Measurements from ENCODE around the gene RNASEH1. TPM values are rescaled to one million over a fixed set of nuclear protein-coding genes. Genes with fewer than 3 reads are reported as not detected.

RNASEH1 gene
- total and polyA plus RNA-seq, 2 of the 8 experiments (the other 6 are each of a cell fraction or from before 2014, with no cell fraction given) = 11.7 to 42.7 TPM

DNA sequence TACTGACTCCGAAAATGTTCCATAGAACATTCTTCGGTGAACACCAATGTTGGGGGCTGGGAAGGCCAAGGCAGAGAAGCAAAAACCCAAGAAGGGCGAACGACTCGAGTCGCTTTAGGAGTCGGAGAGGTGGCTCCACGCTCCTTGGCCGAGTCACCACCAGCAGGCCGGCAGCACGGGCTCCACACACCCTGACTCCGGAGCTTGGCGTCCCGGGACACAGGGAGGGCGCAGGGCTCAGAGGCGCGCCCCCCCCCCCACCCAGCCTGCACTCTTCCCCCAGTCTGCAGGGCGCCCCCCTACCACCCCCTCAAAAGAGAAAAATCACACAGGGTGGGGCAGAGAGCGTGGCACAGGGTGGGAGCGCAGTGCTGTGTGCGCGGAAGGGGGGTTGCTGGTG is 31.3 kb downstream of the RNASEH1 start:
- Histone ChIP-seq H3K56ac (replicated peaks; ENCODE audit: insufficient read length, low read depth, low read length) (peak overlapping the region; percentile 100), H2BK20ac (ENCODE audit: low read length) (no peak overlapping the region), H2AFZ (ENCODE audit: low read length) (no peak overlapping the region), H3K23ac (ENCODE audit: insufficient read length) (no peak overlapping the region), H3K27me3 (replicated peaks in 1 of 4; ENCODE audit: control insufficient read depth in 3 of 4, extremely low read depth in 1 of 4, insufficient read depth in 3 of 4, low read length in 3 of 4) (no peaks in the 10 kb centered on the region), H3K18ac (ENCODE audit: extremely low read depth, low read length) (no peak overlapping the region), H3K23me2 (ENCODE audit: low read depth, low read length) (peaks cover 13% of the 10 kb centered on the region), H3K36me3 (ENCODE audit: control insufficient read depth in 2 of 4, insufficient read depth in 4 of 4, low read length in 3 of 4) (no peaks in the 10 kb centered on the region; a peak in 1 of 8 replicates), H4K8ac (ENCODE audit: extremely low read depth, insufficient read depth, low read length) (no peak overlapping the region), H4K5ac (ENCODE audit: insufficient read length, low read depth, low read length) (no peak overlapping the region), H3K79me2 (ENCODE audit: control insufficient read depth in 1 of 2, insufficient read depth in 2 of 2, low read length in 2 of 2) (peaks cover 0 to 7% of the 10 kb centered on the region in 2 experiments; a peak in 1 of 4 replicates), H3K4me3 (ENCODE audit: extremely low read depth in 1 of 4, insufficient read depth in 2 of 4, low read depth in 3 of 4, low read length in 4 of 4) (no peak overlapping the region), H3K14ac (ENCODE audit: insufficient read length) (no peak overlapping the region), H3K4me2 (ENCODE audit: insufficient read depth in 1 of 2, low read depth in 2 of 2, low read length in 2 of 2) (no peak overlapping the region), H2BK120ac (replicated peaks; ENCODE audit: low read depth, low read length) (no peak overlapping the region), H3K9me3 (ENCODE audit: insufficient read depth in 2 of 2, low read depth in 1 of 2, low read length in 1 of 2) (no peaks in the 10 kb centered on the region; a peak in 1 of 4 replicates), H3K79me1 (ENCODE audit: low read depth, low read length) (no peaks in the 10 kb centered on the region), H2AK5ac (ENCODE audit: low read depth, low read length) (peak overlapping the region; percentile 98; the same call in 1 of the 2 replicates), H4K20me1 (replicated peaks in 1 of 2; ENCODE audit: control insufficient read depth in 1 of 2, insufficient read depth in 2 of 2, low read length in 2 of 2) (peaks cover 0 to 9% of the 10 kb centered on the region in 2 experiments), H2BK5ac (ENCODE audit: low read depth, low read length) (no peak overlapping the region; the same call in 1 of the 2 replicates), H3K9ac (replicated peaks in 1 of 4; ENCODE audit: extremely low read depth in 1 of 4, low read depth in 3 of 4, low read length in 3 of 4) (no peak overlapping the region), H3K4ac (replicated peaks; ENCODE audit: insufficient read length, low read depth, low read length) (no peak overlapping the region), H2BK12ac (ENCODE audit: low read depth, low read length) (no peak overlapping the region), H3K27ac (ENCODE audit: low read depth, low read length) (no peak overlapping the region), H3K4me1 (replicated peaks in 1 of 4; ENCODE audit: control insufficient read depth in 3 of 4, insufficient read depth in 4 of 4, low read length in 3 of 4) (peaks cover 0 to 4% (median 0%) of the 10 kb centered on the region in 4 experiments; a peak in 1 of 7 replicates), H4K91ac (replicated peaks; ENCODE audit: insufficient read length, low read length) (peak overlapping the region; percentile 98), H2BK15ac (ENCODE audit: low read length) (no peak overlapping the region)
- FAIRE-seq (no peak), DNase-seq (ENCODE audit: low read depth in 1 of 2, low spot score in 2 of 2) (no peak)
- ChIA-PET CTCF (ENCODE audit: partially characterized antibody) (interaction anchor here (1.0 kb wide), 1 partner anchor 13 kb away, joined by 4 read pairs; no protein-coding TSS in a partner anchor), POLR2A (ENCODE audit: partially characterized antibody) (interaction anchor here (0.6 to 1.6 kb wide), 3 partner anchors 51 to 125 kb away, joined by 3 to 4 read pairs (median 3); no protein-coding TSS in a partner anchor)
- 93% methylated on average over 12 of the region's 22 CpGs; no CpG with 5 or more reads in 1 of the 2 experiments for WGBS, 2 experiments (ENCODE audit: extremely low coverage in 1 of 2, insufficient coverage in 1 of 2, insufficient read length in 1 of 2, insufficient replicate concordance in 2 of 2, low coverage in 1 of 2, low lambda C conversion rate in 2 of 2, missing lambda C conversion rate in 1 of 2)
- TF ChIP-seq BRCA1 (IDR thresholded peaks at IDR 0.05; ENCODE audit: low read depth, low read length) (no peak), POLR2AphosphoS5 (IDR thresholded peaks at IDR 0.05; ENCODE audit: low read depth, low read length) (no peak), RNF2 (IDR thresholded peaks at IDR 0.05; ENCODE audit: borderline replicate concordance, low read depth, low read length, missing control alignments, poor library complexity, severe bottlenecking) (no peak), SIN3A (conservative IDR thresholded peaks at IDR 0.05 in 1 of 2, IDR thresholded peaks at IDR 0.05 in 1 of 2; ENCODE audit: low read depth in 1 of 2, low read length in 2 of 2) (no peak), TBP (IDR thresholded peaks at IDR 0.05; ENCODE audit: low read depth, low read length) (no peak), CBX5 (IDR thresholded peaks at IDR 0.05; ENCODE audit: low read depth, low read length) (no peak), TEAD4 (IDR thresholded peaks at IDR 0.05; ENCODE audit: low read depth, low read length) (no peak), TCF12 (IDR thresholded peaks at IDR 0.05; ENCODE audit: low read depth, low read length) (no peak), YY1 (IDR thresholded peaks at IDR 0.05; ENCODE audit: low read depth, low read length) (no peak), HDAC2 (IDR thresholded peaks at IDR 0.05; ENCODE audit: borderline replicate concordance in 1 of 2, low read depth in 2 of 2, low read length in 2 of 2) (no peak), KDM4A (IDR thresholded peaks at IDR 0.05; ENCODE audit: low read depth, low read length, severe bottlenecking) (no peak), BCL11A (IDR thresholded peaks at IDR 0.05; ENCODE audit: low read depth in 2 of 2, low read length in 2 of 2) (no peak), NRF1 (IDR thresholded peaks at IDR 0.05; ENCODE audit: low read depth, low read length) (no peak), SIRT6 (IDR thresholded peaks at IDR 0.05; ENCODE audit: low read length) (no peak)

Measured in H1 (cell line).